Measurements from ENCODE around the gene SIGLEC15. TPM values are rescaled to one million over a fixed set of nuclear protein-coding genes. Genes with fewer than 3 reads are reported as not detected.

Gene SIGLEC15
- total RNA-seq, 3 donors from 2014 or later = 0.16 to 1.5 (median 0.66) TPM

- H3K4me1 ChIP-seq = no peaks in the 10 kb centered on the region
- H3K36me3 ChIP-seq = peaks cover 8% of the 10 kb centered on the region
- no peak for DNase-seq (ENCODE audit: low spot score in 2 of 2)
- TF ChIP-seq POLR2A (IDR thresholded peaks at IDR 0.05) = no peak
- no peak for TF ChIP-seq POLR2AphosphoS5 (IDR thresholded peaks at IDR 0.05)
- TF ChIP-seq CTCF (IDR thresholded peaks at IDR 0.05) = no peak
- H3K27me3 ChIP-seq = no peaks in the 10 kb centered on the region
- intact Hi-C loops (cut with DNase I; ENCODE audit: low total_unique reads) = no loop called here
- no peak overlapping the region for H3K4me3 ChIP-seq
- no peaks in the 10 kb centered on the region for H3K9me3 ChIP-seq
- no peak overlapping the region for H3K27ac ChIP-seq
These were observed 25.9 kb downstream of the SIGLEC15 start for GRCh38 chr18:45851161-45851925.

GRCh38 chr18:45852631-45853030 lies 27.2 kb downstream of the SIGLEC15 start:
- no peak for DNase-seq (ENCODE audit: low spot score in 2 of 2)
- Histone ChIP-seq H3K4me3 (no peak overlapping the region), H3K27ac (no peak overlapping the region), H3K9me3 (no peaks in the 10 kb centered on the region), H3K36me3 (peaks cover 8% of the 10 kb centered on the region), H3K4me1 (no peaks in the 10 kb centered on the region), H3K27me3 (no peaks in the 10 kb centered on the region)
- intact Hi-C loops (cut with DNase I; ENCODE audit: low total_unique reads) = no loop called here
- TF ChIP-seq POLR2A (IDR thresholded peaks at IDR 0.05) (no peak), CTCF (IDR thresholded peaks at IDR 0.05) (no peak), POLR2AphosphoS5 (IDR thresholded peaks at IDR 0.05) (no peak)

GRCh38 chr18:45854036-45854586 lies 28.6 kb downstream of the SIGLEC15 start:
- peaks cover 8% of the 10 kb centered on the region for H3K36me3 ChIP-seq
- no peaks in the 10 kb centered on the region for H3K27me3 ChIP-seq
- TF ChIP-seq POLR2AphosphoS5 (IDR thresholded peaks at IDR 0.05) = no peak
- no peak for TF ChIP-seq POLR2A (IDR thresholded peaks at IDR 0.05)
- TF ChIP-seq CTCF (IDR thresholded peaks at IDR 0.05) = no peak
- intact Hi-C loops (cut with DNase I; ENCODE audit: low total_unique reads) = no loop called here
- H3K4me1 ChIP-seq = no peaks in the 10 kb centered on the region
- no peaks in the 10 kb centered on the region for H3K9me3 ChIP-seq
- H3K4me3 ChIP-seq = no peak overlapping the region
- DNase-seq (ENCODE audit: low spot score in 2 of 2) = no peak
- no peak overlapping the region for H3K27ac ChIP-seq

GRCh38 chr18:45856531-45856930 lies 31.1 kb downstream of the SIGLEC15 start:
- Histone ChIP-seq H3K9me3 (no peaks in the 10 kb centered on the region), H3K27ac (no peak overlapping the region), H3K27me3 (no peaks in the 10 kb centered on the region), H3K36me3 (peaks cover 8% of the 10 kb centered on the region), H3K4me3 (no peak overlapping the region), H3K4me1 (no peaks in the 10 kb centered on the region)
- DNase-seq (ENCODE audit: low spot score in 2 of 2) = no peak
- no peak for TF ChIP-seq POLR2AphosphoS5 (IDR thresholded peaks at IDR 0.05)
- TF ChIP-seq CTCF (IDR thresholded peaks at IDR 0.05) = no peak
- TF ChIP-seq POLR2A (IDR thresholded peaks at IDR 0.05) = no peak
- intact Hi-C loops (cut with DNase I; ENCODE audit: low total_unique reads) = no loop called here

- TF ChIP-seq POLR2AphosphoS5 (IDR thresholded peaks at IDR 0.05) (no peak), POLR2A (IDR thresholded peaks at IDR 0.05) (no peak), CTCF (IDR thresholded peaks at IDR 0.05) (no peak)
- Histone ChIP-seq H3K4me3 (no peak overlapping the region), H3K9me3 (no peaks in the 10 kb centered on the region), H3K27me3 (no peaks in the 10 kb centered on the region), H3K4me1 (no peaks in the 10 kb centered on the region), H3K27ac (no peak overlapping the region), H3K36me3 (peaks cover under 1% of the 10 kb centered on the region)
- intact Hi-C loops (cut with DNase I; ENCODE audit: low total_unique reads) = no loop called here
- no peak for DNase-seq (ENCODE audit: low spot score in 2 of 2)
These were observed 33.9 kb downstream of the SIGLEC15 start for GRCh38 chr18:45859334-45859733.

Measured in breast epithelium (tissue), 4 donors.